GM11168 (cell line): Measurements from ENCODE around the gene PDE7B.
"Not testable (repeated sequence)": the region's sequence is repeated elsewhere in the genome, so short reads cannot be mapped to it uniquely, and the experiment has no call there.

Source experiments
- in situ Hi-C: fragments of 300-500 bp; cut with MboI; formaldehyde crosslinking; loops from one replicate; pipeline ENCODE4 v1.12.0; 2022; ENCODE audit warnings: low sequenced_read_pairs; ENCODE audit not compliant: unreplicated experiment

Gene PDE7B

DNA sequence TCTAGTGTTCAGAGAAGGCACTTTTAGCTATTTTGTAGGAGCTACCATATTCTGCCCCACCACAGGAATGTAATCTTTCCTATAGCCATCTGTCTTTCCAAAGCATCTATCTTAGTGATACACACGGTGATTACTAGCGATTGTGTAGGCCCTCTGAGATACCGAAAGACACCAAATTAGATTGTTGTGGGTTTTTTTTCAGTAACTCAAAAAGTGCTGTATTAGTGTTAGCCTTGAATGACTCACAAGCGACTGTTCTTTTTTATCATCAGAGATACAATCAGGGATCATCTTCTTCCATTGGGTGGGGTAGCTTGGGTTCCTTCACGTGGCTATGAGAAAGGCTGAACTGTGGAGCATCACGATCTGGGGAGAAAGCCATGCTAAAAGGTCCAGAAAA is 238.4 kb downstream of the PDE7B start:
- in situ Hi-C loops: no loop called here

DNA sequence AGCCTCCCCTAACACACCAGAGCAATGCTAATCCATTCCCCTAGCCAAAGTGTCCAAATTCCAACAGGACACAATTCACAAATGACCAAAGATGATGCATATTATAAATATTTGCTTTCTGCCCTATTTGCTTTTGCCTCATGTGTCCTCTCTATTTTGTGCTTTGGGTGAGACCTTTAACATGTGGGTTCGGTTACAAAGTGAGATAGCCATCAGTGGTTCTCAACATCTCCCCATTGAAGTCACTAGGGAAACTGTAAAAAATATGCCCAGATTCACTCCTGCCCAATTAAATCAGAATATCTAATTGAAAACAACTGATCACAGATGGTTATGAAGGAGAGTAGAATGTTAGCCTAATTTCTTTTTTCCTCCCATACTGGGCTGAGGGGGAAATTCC is 239.4 kb downstream of the PDE7B start:
- in situ Hi-C loops: no loop called here

DNA sequence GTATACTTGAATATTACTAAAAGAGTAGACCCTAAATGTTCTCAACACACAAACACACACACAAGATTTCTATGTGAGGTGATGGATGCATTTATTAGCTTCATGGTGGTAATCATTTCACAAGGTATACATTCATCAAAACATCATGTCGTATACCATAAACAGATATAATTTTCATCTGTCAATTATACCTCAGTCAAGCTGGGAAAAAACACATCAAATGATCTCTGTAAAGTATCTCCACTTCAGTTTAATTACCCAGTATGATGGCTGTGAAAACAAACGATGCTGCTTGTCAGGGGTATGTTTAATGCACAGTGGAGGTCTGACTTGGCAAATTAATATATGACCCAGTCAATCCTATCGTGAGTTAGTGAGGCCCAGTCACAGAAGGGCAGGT is 241.4 kb downstream of the PDE7B start:
- in situ Hi-C loops: no loop called here

DNA sequence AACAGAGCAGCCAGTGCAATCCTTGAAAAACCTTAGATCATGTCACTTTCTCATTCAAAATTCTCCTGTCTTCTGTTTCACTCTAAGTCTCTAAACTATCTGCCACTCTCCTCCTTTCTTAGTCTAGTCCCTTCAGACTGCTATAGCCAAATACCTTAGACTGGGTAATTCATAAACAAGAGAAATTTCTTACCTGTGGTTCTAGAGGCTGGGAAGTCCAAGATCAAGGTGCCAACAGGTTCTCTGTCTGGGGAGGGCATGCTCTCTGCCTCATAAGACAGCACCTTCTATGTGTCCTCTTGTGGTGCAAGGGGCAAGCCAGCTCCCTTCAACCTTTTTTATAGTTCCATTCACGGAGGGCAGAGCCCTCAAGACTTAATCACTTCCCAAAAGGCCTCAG is 242.3 kb downstream of the PDE7B start:
- in situ Hi-C loops: no loop called here

DNA sequence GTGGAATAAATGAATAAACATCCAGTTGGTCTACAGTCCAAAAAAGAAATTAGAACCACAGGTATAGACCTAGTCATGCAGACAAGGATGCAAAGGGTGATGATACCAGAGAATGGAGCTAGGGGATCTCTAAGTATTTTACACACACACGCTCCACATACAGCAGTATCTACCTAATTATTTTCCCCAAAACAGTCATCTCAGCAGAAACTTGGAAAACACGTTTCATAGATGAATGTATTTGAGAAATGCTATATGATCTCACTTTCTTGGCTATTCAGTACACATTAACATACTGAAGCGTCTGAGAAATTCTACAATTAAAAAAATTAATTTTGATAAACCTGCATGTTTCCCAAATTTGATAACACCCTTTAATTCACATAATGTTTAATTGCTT is 243.3 kb downstream of the PDE7B start:
- in situ Hi-C loops: no loop called here

DNA sequence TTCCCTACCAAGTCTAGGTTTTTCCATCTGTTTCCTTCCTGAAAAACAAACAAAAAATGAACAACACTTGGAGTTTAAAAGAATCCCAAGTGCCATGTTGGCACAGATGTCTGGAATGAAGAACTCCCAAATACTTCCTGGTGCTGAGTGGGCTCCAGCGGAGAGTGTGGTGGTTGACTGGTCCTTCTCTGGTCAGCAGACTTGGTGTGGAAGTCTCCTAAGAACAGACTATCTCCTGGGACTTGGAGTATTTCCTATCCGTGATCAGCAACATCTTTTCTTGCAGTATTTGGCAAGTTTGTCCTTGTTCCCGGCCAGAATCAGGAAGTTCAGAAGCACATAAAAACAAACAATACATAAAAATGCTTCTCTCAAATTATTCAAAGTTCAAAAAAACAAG is 244.5 kb downstream of the PDE7B start:
- in situ Hi-C loops: no loop called here

DNA sequence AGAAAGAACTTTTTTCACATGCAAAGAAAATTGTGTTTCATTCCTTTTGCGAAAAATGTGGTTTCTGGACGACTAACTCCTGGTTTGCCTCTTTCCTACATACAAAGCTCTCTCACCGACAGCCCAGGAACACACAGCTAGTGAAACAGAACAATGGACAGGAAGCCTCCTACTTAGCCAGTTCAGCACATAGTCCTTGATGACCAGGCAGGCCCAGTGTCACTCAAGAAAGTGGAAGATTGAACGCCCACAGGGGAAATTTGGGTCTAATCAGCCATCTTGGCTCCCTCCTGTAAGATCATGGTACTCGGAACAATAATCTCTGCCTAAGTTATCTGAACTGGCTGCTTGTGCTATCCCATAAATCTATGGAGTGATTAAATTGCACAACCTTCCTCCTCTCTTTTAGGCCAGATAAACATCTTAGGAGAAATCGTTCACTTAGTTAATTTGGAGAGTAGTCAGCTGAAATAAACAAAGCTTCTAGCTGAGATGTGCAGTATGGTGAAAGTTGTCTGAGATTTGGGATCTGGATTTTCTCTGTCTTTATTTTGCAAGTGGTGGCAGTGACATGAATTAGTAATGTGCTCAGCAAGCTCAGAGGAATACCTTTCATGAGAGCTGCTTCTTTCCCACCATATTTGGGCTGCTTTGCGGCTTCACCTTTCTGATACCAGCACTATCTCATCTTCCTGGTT is 251.6 kb downstream of the PDE7B start:
- in situ Hi-C loops: no loop called here

DNA sequence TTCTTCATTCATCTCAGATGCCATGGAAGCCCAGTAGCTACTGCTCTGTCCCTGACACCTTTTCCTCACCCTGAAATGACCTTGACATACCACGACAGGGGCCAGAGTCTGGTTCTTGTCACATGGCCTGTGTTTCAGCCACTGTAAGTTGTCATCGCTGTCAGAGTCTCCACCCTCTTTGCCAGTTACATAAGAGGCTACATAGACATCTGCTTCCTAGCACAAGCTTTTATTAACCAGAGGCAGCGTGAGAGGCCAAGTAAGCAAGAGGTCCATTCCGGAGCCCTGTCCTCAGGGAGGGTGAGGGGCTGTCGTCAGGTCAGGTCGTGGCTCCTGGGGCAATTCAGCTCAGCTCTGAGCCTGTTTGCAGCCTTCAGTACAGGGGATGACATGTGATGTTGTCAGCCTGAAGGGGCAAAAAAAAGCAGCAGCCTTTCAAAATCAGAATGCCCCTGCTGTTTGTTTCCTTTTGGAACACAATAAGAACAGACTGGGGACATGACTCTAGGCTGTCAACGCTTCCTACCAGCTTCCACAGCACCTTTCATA is 252.3 kb downstream of the PDE7B start:
- in situ Hi-C loops: no loop called here

DNA sequence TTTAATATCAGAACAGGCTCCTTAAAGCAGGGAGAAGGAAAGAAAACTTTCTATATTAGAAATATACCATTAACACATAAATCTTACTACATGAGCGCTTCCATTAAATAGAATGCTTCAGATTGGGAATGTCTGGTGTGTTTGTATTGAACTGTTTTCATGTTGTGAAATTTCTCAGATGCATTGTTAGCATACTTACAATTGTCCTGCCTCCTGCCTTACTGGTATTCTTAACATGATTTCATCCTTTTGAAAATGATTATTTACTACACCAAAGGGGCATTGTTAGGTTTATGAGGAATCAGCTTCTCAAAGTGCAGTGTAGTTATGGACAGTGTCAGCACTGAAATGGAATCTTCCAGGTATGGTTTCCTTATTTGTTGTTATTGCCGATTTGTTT is 253.1 kb downstream of the PDE7B start:
- in situ Hi-C loops: no loop called here

DNA sequence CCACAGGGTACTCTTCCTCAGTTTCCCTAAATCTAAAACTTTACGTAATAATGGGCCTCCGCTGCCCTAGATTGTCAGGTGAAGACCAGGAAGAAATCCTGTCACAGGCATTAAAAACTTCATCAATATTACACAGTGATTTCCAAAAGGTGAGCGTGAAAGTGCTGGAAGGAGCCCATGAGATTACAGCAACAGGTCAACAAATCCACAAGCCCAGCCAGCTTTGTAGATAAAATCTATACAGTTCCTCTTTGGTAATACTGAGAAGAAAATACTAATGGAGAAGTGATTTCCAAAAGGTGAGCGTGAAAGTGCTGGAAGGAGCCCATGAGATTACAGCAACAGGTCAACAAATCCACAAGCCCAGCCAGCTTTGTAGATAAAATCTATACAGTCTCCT is 254.3 kb downstream of the PDE7B start:
- in situ Hi-C loops: not testable (repeated sequence)

DNA sequence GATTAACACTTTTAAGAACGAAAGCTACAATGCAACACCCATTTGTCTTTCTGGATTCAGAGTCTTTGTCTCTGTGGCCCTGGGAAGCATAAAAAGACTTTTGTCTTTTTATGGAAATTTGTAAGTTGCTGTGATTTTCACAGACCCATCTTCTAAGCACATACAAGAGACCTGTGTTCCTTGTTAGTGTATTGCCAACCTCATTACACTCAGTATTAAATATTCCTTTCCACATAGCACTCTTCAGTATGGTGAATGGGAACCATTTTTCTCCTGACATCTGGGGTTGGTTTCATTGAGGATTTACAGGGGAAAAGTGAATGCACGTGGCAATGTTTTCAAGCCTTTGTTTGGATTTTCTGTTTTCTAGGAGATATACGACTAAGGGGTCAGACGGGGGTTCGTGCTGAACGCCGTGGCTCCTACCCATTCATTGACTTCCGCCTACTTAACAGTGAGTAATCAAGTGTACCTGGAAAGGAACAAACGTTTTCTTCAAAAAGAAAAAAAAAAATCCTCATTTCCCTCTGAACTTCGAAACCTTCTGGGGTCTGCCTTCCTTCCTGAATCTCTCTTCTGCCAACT is 257.0 kb downstream of the PDE7B start:
- in situ Hi-C loops: no loop called here

DNA sequence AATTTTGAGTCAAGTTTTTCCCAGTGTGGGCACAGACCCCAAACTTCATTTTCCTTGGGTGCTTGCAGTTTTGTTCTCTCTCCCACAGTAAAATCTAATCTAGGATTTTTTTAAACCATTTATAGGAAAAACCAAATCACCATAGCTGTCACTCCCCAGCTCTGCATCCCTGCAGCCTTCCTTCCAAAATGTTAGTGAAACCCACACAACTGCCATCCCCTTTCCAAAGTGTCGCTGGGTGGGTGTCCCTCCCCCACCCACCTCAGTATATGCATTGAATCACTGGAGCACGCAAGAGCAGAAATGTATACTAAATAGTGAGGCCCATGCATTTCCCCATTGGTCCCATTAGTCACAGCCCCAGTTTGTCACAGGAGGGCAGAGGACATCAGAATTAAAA is 260.3 kb downstream of the PDE7B start:
- in situ Hi-C loops: no loop called here

DNA sequence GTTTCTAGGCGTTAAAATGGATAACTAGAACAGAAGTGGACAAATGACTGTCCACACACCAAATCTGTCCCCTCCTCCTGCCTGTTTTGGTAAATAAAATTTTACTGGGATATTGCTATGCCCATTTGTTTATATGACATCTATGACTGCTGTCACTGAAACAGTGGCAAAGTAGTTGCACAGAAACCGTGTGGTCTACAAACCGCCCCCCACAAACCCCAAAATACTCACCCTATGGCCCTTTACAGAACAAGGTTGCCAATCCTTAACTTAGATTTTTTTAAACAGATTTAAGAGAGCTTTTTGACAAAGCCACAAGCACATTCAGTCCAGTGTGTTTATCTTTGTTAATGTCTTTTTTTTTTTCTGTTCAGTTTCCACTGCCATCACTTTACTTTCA is 260.8 kb downstream of the PDE7B start:
- in situ Hi-C loops: no loop called here

DNA sequence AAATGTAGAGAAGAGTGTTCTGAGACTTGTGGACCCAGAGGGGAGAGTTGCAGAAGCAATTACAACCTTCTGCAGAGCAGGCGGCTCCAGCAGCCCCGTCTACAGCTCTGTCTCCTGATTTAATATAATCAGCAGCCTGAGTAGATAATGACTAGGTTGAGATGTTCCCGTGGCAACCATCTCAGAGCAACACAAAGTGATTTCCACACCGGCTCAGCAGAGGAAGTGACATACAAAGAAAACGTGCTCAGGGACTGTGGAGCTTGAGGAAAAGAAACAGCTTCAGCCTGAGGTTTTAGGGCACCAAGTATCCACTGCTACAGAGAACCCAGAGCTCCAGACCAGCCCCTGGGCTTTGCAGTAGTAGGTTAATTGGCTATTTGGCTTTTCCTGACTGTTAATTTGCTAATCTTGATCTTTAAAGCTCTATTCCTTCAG is 262.3 kb downstream of the PDE7B start:
- in situ Hi-C loops: no loop called here

DNA sequence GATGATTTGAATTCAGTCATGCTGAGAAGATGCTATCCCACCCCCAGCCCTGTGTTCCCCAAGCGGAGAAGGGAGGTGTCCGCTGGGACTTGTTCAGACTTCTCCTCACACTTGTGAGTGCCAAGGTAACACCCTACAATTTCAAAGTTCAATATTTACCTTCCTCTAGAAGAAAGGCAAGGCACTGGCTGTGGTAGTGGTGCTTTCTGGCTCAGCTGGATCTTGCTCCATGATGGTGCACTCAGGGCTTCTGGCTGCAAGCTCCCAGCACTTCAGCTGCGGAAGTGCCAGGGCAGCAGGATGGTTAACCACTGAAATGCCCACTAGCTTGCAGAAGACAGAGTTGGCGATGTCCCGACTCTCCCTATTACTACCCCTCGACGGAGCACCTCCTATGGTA is 263.2 kb downstream of the PDE7B start:
- in situ Hi-C loops: no loop called here

DNA sequence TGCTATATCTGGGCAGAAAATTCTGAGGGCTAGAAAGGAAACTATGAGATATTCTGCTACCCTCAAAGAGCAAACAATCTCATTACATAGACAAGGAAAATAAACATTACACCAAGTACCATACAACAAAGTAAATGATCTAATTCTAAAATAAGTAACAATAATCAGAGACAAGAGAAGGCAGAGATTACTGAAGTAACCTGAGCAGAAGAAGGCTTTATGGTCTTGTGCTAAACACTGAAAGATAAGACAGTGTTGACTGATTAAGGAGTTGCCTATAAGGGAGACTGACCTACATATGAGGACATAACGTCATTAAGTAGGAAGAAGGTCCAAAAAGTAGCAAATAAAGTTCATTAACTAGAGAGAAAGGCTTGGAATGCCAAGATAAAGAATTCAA is 264.4 kb downstream of the PDE7B start:
- in situ Hi-C loops: no loop called here

DNA sequence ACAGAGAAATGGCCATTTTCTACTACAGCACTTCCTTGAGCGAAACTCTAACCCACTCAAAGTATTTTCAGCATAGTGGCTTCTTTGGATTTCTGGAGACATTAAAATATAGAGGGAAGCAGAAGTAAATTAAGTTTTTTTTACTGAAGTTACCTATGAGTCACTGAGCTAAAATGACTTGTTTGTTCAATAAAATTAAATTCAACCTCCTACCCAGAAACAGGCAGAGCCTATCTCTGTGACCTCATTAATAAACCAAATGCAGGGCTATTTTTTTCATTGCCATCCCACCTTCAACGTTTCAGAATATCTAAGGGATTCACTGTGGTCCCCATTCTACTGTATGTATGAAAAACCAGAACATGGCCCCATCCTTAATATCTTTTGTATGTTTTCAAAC is 265.6 kb downstream of the PDE7B start:
- in situ Hi-C loops: no loop called here

DNA sequence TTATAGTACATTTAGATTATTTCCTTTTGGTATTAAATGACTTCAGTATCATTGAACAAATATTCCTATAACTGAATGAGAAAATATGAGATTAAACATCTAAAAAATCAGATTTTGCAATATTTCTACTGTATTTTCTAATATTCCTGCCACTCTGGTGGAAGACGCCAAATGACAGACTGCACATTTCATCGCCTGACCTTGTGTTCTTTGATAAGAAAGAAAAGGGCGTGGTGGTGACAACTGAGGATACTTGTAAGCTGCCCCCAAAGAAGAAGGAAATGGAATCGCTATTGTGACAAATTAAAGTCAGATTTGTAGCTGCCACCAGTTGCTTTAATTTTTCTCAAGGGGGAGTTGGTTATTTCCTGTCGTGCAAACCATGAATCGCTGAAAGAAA is 267.3 kb downstream of the PDE7B start:
- in situ Hi-C loops: no loop called here

DNA sequence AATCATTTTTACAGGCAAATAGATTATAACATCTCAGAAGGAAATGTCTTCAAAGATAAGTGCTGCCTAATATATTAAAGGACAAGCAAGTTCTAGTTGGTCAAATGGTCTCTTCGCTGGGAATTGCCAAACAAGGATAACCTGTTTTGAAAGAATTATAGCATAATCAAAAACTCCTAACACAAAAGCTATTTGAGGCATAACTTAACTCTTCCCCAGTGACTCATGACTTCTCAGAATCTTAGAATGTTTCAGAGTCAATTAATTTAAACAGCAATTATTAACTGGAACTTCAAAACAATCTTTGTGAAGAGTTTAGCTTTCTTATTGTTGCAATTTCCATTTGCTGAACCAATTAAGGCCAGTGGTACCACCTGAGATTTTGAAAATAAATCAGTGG is 272.0 kb downstream of the PDE7B start:
- in situ Hi-C loops: no loop called here

DNA sequence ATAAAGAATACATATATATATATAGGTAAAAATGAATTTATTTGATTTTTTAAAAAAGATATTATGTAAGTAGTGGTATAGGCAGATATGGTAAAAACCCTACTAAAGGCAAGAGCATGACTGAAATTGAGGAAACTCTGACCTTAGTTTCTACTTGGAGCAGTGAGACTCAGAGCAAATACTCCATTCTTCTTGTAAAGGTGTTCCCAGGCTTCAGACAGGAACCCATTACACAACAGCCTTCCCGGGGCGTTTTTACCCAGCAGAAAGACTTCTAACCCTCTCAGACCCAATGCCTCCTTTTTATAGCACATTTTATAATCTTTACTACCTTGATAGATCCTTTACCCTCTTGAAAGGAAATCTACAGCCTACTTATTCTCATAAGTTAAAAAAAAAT is 274.1 kb downstream of the PDE7B start:
- in situ Hi-C loops: no loop called here

DNA sequence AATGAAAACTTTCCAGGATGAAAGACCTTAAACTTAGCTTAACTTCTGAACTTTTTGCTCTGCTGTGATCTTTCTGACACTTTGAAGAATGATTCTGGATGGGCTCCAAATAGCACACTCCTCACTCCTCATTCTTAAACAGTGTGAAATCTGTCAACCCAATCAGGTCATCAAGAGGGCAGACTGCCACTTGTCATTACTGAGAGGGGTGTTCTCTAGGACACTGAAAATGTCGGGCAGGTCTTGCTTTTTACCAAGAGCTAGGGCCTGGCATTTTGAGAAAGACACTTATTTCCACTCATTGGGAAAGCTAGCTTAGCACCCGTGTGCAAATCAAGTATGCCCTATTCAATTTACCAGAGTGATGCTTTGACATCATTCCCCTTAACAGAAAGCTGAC is 276.4 kb downstream of the PDE7B start:
- in situ Hi-C loops: no loop called here

DNA sequence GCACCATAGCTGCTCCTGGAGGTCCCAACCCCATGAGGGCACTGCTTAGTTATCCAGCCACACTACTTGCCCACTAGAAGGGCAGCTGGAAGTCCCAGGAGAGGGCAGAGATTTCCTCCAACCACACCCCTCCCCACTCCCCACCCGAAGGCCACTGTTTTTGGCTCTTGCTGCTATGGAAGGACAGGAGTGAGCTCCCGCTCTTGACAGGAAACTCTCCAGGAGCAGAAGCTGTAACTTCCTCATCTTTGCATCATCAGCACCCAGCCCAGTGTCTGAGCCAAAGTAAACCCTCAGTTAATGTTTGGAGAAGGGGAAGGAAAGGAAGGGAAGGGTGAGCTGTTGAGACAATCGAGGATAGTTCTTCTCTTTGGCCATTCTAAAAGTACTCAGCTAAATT is 277.9 kb downstream of the PDE7B start:
- in situ Hi-C loops: no loop called here
